Uterus (tissue), 4 donors: ENCODE data around the gene FAM98B. TPM values are rescaled to one million over a fixed set of nuclear protein-coding genes. Genes with fewer than 3 reads are reported as not detected.

Source experiments
- DNase-seq, 2 donors: peaks; one replicate each; pipeline ENCODE4 v3.0.0-alpha.2; 2019 to 2020
- H3K27ac ChIP-seq, 2 donors: fragments of 200-600 bp; sonication (generic); 1 replicate in 1 of 2; 2 replicates in 1 of 2; pipeline ENCODE4 v1.5.1; 2016 to 2018
- H3K27me3 ChIP-seq, 2 donors: fragments of 200-600 bp; sonication (generic); one replicate each; pipeline ENCODE4 v1.5.1; 2018 to 2019; ENCODE audit warnings: control low read depth in 1 of 2
- H3K36me3 ChIP-seq, 2 donors: fragments of 200-600 bp; sonication (generic); one replicate each; pipeline ENCODE4 v1.5.1; 2019; ENCODE audit warnings: control low read depth in 1 of 2
- H3K4me1 ChIP-seq, 2 donors: fragments of 200-600 bp; sonication (generic); one replicate each; pipeline ENCODE4 v1.5.1; 2018 to 2019; ENCODE audit warnings: control low read depth in 1 of 2
- H3K4me3 ChIP-seq, 2 donors: fragments of 200-600 bp; sonication (generic); 1 replicate in 1 of 2; 2 replicates in 1 of 2; pipeline ENCODE4 v1.5.1; 2018 to 2019; ENCODE audit warnings: mild to moderate bottlenecking in 1 of 2
- H3K9me3 ChIP-seq, 2 donors: fragments of 200-600 bp; sonication (generic); one replicate each; pipeline ENCODE4 v1.5.1; 2019; ENCODE audit warnings: control low read depth in 1 of 2
- POLR2A ChIP-seq, 2 donors: fragments of 450-650 bp; IDR thresholded peaks; one replicate each; pipeline ENCODE4 v1.6.1; 2016; ENCODE audit warnings: antibody characterized with exemption in 2 of 2, mild to moderate bottlenecking in 1 of 2, moderate library complexity in 1 of 2
- intact Hi-C: fragments of 100-400 bp; cut with DNase I; formaldehyde crosslinking; loops from one replicate; pipeline ENCODE4 v1.15.1; 2023; ENCODE audit warnings: low total_unique reads
- total RNA-seq, 4 donors: library from RNA; depleted of rRNA in 3 of 4; stranded (reverse); fragments of >200 nt in 3 of 4; gene quantifications; one replicate each; pipeline versions ENCODE4 v1.1.0 to v1.2.4, GENCODE V29; 2014 to 2023
- TF ChIP-seq, protein P1 (sequence below), 4 experiments: fragments of 200-600 bp in 2 of 4; fragments of 450-650 bp in 2 of 4; sonication (generic) in 2 of 4; IDR thresholded peaks; one replicate each; pipeline ENCODE4 v1.5.1; 2016 to 2019; ENCODE audit warnings: antibody characterized with exemption in 4 of 4, mild to moderate bottlenecking in 2 of 4, moderate library complexity in 1 of 4
- donor health status: DM: yes; HTN: yes; CAD: no.

Gene FAM98B
- total RNA-seq, 4 donors from 2014 or later = 7.4 to 46.0 (median 33.2) TPM

DNA sequence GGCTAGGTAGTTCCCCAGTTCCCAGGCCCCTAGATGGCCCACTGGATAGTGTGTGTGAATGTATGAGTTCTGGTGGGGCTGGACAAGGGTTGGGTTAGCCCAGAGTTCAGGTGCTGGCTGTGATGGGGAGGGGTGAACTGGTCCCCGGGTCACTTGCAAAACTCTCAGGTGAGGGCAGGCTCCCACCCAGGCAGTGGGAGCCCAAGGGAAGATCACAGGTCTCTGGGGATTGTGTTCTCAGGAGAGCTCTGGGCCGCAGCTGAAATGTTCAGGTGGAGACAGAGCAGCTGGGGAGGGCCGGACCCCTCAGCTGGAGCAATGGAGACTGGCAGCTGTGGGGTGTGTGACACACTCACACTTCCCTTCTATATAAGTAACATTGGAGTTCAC, 12.8 kb upstream of the FAM98B start:
- TF ChIP-seq, protein P1, sequence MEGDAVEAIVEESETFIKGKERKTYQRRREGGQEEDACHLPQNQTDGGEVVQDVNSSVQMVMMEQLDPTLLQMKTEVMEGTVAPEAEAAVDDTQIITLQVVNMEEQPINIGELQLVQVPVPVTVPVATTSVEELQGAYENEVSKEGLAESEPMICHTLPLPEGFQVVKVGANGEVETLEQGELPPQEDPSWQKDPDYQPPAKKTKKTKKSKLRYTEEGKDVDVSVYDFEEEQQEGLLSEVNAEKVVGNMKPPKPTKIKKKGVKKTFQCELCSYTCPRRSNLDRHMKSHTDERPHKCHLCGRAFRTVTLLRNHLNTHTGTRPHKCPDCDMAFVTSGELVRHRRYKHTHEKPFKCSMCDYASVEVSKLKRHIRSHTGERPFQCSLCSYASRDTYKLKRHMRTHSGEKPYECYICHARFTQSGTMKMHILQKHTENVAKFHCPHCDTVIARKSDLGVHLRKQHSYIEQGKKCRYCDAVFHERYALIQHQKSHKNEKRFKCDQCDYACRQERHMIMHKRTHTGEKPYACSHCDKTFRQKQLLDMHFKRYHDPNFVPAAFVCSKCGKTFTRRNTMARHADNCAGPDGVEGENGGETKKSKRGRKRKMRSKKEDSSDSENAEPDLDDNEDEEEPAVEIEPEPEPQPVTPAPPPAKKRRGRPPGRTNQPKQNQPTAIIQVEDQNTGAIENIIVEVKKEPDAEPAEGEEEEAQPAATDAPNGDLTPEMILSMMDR (IDR thresholded peaks at IDR 0.05) = no peak
- TF ChIP-seq POLR2A (IDR thresholded peaks at IDR 0.05) = no peak
- no peaks in the 10 kb centered on the region for H3K27me3 ChIP-seq
- H3K36me3 ChIP-seq = no peaks in the 10 kb centered on the region
- H3K27ac ChIP-seq = no peak overlapping the region
- H3K9me3 ChIP-seq = no peaks in the 10 kb centered on the region
- intact Hi-C loops = no loop called here
- no peak overlapping the region for H3K4me3 ChIP-seq
- no peaks in the 10 kb centered on the region for H3K4me1 ChIP-seq
- DNase-seq = no peak

DNA sequence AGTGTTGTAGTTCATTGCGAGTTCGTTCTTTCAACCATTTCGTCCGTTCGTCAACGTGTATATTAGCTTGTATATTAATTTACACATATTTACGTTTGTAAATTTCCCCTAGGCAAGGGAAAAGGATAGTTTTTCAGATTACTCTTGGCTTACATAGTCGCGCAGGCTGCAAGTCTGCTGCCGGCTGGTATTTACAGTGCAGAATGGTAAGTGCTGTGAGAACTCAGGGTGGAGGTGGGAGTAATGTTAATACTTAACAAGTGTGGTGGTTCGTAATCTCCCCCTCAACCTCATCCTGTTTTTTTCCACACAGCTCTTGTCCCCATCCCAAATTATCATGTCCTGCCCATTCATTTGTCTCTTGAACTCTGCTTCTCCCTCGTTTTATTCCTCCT, 766 bp downstream of the FAM98B start:
- intact Hi-C loops = no loop called here
- Histone ChIP-seq H3K27me3 (no peaks in the 10 kb centered on the region), H3K27ac (peak overlapping the region; percentile 91), H3K4me1 (no peaks in the 10 kb centered on the region), H3K9me3 (no peaks in the 10 kb centered on the region), H3K4me3 (peak overlapping the region; percentile 64 to 96), H3K36me3 (no peaks in the 10 kb centered on the region)
- TF ChIP-seq POLR2A (IDR thresholded peaks at IDR 0.05) = no peak
- TF ChIP-seq, protein P1 (IDR thresholded peaks at IDR 0.05) = no peak
- DNase-seq = no peak

DNA sequence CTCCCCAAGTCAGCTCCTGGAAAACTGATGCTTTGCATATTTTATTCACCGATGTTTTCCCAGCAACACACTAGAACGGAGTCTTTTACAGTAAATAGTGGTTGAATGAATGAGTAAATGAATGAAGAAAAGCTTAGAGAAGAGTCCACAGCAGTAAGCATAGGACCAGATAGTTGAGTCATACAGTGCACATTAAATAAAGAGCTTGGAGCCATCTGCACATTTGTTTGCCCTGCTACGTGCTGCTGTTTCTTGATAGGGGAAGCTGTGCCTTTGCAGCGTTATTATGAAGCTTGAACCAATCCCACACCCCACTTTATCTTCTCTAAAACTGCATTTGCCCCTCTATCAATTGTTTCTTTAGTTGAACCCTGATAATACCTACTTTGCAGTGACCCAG, 1.2 kb downstream of the FAM98B start:
- Histone ChIP-seq H3K27me3 (no peaks in the 10 kb centered on the region), H3K36me3 (no peaks in the 10 kb centered on the region), H3K27ac (peak overlapping the region in 1 of 2 donors; percentile 91), H3K9me3 (no peaks in the 10 kb centered on the region), H3K4me1 (no peaks in the 10 kb centered on the region), H3K4me3 (peak overlapping the region; percentile 64 to 96)
- intact Hi-C loops = no loop called here
- no peak for DNase-seq
- no peak for TF ChIP-seq POLR2A (IDR thresholded peaks at IDR 0.05)
- TF ChIP-seq, protein P1 (IDR thresholded peaks at IDR 0.05) = no peak

DNA sequence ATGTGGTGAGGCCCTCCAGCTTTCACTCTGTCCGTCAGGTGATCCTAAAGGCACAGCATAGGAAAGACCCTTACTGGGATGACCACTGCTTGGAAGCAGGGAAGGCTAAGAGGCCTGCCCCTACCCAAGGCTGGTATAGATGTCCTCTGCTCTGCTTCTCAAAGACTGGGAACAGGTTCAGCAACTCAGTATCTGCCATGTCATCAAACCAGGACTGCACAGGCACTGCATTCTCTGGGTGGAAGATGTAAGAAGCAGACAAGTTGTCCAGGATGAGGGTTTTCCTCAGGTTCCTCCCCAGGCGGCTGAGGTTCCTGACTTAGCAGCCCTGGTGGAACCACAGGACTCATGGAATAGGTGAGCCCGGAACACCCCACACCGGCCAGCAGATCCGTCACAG, 4.7 kb downstream of the FAM98B start:
- intact Hi-C loops = no loop called here

DNA sequence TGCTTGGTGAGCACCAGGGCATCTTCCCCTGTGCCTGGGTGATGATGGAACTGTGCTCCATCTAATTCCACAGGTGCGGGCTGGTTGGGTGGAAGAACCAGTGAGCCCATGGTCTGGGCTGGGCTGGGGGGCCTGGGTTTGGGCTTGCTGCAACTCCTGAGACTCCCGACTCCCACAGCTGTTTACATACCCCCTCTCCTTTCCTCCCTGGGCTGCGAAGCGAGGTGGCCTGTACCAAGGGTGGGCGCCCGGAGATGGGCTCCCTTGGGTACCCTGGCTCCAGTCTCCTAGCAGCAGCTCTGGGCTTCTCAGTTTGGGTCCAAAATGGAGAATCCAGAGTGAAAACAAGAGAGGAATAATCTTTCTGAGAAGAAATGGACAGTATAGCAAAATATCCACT, 5.6 kb downstream of the FAM98B start:
- intact Hi-C loops = no loop called here
- no peak for DNase-seq
- H3K4me1 ChIP-seq = no peaks in the 10 kb centered on the region
- H3K27ac ChIP-seq = no peak overlapping the region
- no peaks in the 10 kb centered on the region for H3K36me3 ChIP-seq
- H3K9me3 ChIP-seq = no peaks in the 10 kb centered on the region
- TF ChIP-seq, protein P1 (IDR thresholded peaks at IDR 0.05) = no peak
- no peak for TF ChIP-seq POLR2A (IDR thresholded peaks at IDR 0.05)
- no peak overlapping the region for H3K4me3 ChIP-seq
- H3K27me3 ChIP-seq = no peaks in the 10 kb centered on the region

More for the DNA sequence above, 4.7 kb downstream of the FAM98B start:
- no peak overlapping the region for H3K4me3 ChIP-seq
- H3K27me3 ChIP-seq = no peaks in the 10 kb centered on the region
- H3K4me1 ChIP-seq = no peaks in the 10 kb centered on the region
- H3K27ac ChIP-seq = no peak overlapping the region
- DNase-seq = no peak
- TF ChIP-seq POLR2A (IDR thresholded peaks at IDR 0.05) = no peak
- TF ChIP-seq, protein P1 (IDR thresholded peaks at IDR 0.05) = no peak
- no peaks in the 10 kb centered on the region for H3K36me3 ChIP-seq
- no peaks in the 10 kb centered on the region for H3K9me3 ChIP-seq
